Measurements from ENCODE around the gene NME9.

The NME9 gene

GRCh38 chr3:138367911-138368310, 38.3 kb upstream of the NME9 start:
- DNase-seq (ENCODE audit: low spot score), result no peak
- peaks cover 17% of the 10 kb centered on the region for H3K27me3 Mint-ChIP-seq (ENCODE audit: low read depth)
- no peak overlapping the region for H3K4me3 Mint-ChIP-seq
- H3K36me3 Mint-ChIP-seq (ENCODE audit: low read depth), result no peaks in the 10 kb centered on the region
- peaks cover 1% of the 10 kb centered on the region for H3K4me1 Mint-ChIP-seq (ENCODE audit: low read depth)
- H3K9me3 Mint-ChIP-seq, result no peaks in the 10 kb centered on the region
- no peak overlapping the region for H3K27ac Mint-ChIP-seq

GRCh38 chr3:138367326-138367850, 37.7 kb upstream of the NME9 start:
- H3K9me3 Mint-ChIP-seq, result no peaks in the 10 kb centered on the region
- no peak overlapping the region for H3K4me3 Mint-ChIP-seq
- DNase-seq (ENCODE audit: low spot score), result no peak
- H3K27ac Mint-ChIP-seq, result no peak overlapping the region
- H3K4me1 Mint-ChIP-seq (ENCODE audit: low read depth), result peaks cover 1% of the 10 kb centered on the region
- H3K36me3 Mint-ChIP-seq (ENCODE audit: low read depth), result no peaks in the 10 kb centered on the region
- H3K27me3 Mint-ChIP-seq (ENCODE audit: low read depth), result peaks cover 17% of the 10 kb centered on the region

- H3K27me3 Mint-ChIP-seq (ENCODE audit: low read depth), result peaks cover 12% of the 10 kb centered on the region
- no peaks in the 10 kb centered on the region for H3K9me3 Mint-ChIP-seq
- H3K4me1 Mint-ChIP-seq (ENCODE audit: low read depth), result peaks cover 1% of the 10 kb centered on the region
- no peak overlapping the region for H3K27ac Mint-ChIP-seq
- no peak overlapping the region for H3K4me3 Mint-ChIP-seq
- H3K36me3 Mint-ChIP-seq (ENCODE audit: low read depth), result no peaks in the 10 kb centered on the region
- DNase-seq (ENCODE audit: low spot score), result no peak
These were observed 36.5 kb upstream of the NME9 start for GRCh38 chr3:138366006-138366759.

DNA sequence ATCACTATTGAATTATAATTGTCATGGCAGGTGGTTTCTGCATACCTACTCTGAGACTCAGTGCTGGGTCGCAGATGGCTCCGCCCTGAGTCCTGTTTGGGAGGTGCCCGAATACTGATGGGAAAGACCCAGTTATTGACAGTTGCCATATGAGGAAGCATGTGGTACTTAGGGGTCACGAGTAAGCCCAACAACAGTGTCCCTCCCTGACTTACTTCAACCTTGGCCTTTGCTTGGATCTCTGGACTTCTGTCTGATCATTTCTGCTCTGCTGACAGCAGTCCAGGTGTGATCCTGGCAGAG, 35.6 kb upstream of the NME9 start:
- no peak for DNase-seq (ENCODE audit: low spot score)
- no peaks in the 10 kb centered on the region for H3K4me1 Mint-ChIP-seq (ENCODE audit: low read depth)
- no peaks in the 10 kb centered on the region for H3K36me3 Mint-ChIP-seq (ENCODE audit: low read depth)
- H3K27me3 Mint-ChIP-seq (ENCODE audit: low read depth), result peaks cover 9% of the 10 kb centered on the region
- H3K27ac Mint-ChIP-seq, result no peak overlapping the region
- H3K4me3 Mint-ChIP-seq, result no peak overlapping the region
- H3K9me3 Mint-ChIP-seq, result no peaks in the 10 kb centered on the region

- H3K4me3 Mint-ChIP-seq, result no peak overlapping the region
- H3K4me1 Mint-ChIP-seq (ENCODE audit: low read depth), result no peaks in the 10 kb centered on the region
- H3K9me3 Mint-ChIP-seq, result no peaks in the 10 kb centered on the region
- DNase-seq (ENCODE audit: low spot score), result no peak
- H3K27ac Mint-ChIP-seq, result no peak overlapping the region
- H3K36me3 Mint-ChIP-seq (ENCODE audit: low read depth), result no peaks in the 10 kb centered on the region
- H3K27me3 Mint-ChIP-seq (ENCODE audit: low read depth), result peaks cover 9% of the 10 kb centered on the region
These were observed 35.0 kb upstream of the NME9 start for GRCh38 chr3:138364356-138365252.

DNA sequence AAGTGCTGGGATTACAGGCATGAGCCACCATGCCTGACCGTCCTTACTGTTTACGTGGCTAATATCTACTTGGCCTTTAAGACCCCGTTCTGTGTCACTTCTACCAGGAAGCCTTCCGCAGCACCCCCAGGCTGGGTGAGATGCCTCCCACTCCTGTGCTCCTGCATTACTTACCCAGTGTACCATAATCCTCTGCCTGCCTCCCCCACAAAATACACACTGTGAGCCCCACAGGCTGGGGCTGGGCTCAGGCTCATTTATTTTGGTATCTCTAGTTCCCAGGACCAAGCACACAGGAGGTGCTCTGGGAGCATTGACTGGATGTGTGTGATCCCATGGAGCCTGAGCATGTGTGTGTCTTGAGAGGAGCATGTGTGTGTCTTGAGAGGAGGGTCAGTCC, 33.7 kb upstream of the NME9 start:
- Mint-ChIP-seq H3K36me3 (ENCODE audit: low read depth) (no peaks in the 10 kb centered on the region), H3K4me3 (no peak overlapping the region), H3K27me3 (ENCODE audit: low read depth) (peaks cover 9% of the 10 kb centered on the region), H3K27ac (no peak overlapping the region), H3K9me3 (no peaks in the 10 kb centered on the region), H3K4me1 (ENCODE audit: low read depth) (no peaks in the 10 kb centered on the region)
- DNase-seq (ENCODE audit: low spot score), result no peak

GRCh38 chr3:138362538-138362937, 32.9 kb upstream of the NME9 start:
- Mint-ChIP-seq H3K4me1 (ENCODE audit: low read depth) (no peaks in the 10 kb centered on the region), H3K27ac (no peak overlapping the region)

GRCh38 chr3:138361561-138361971, 31.9 kb upstream of the NME9 start:
- H3K4me1 Mint-ChIP-seq (ENCODE audit: low read depth), result no peaks in the 10 kb centered on the region
- no peaks in the 10 kb centered on the region for H3K36me3 Mint-ChIP-seq (ENCODE audit: low read depth)
- H3K27me3 Mint-ChIP-seq (ENCODE audit: low read depth), result peaks cover 9% of the 10 kb centered on the region
- H3K27ac Mint-ChIP-seq, result no peak overlapping the region
- no peaks in the 10 kb centered on the region for H3K9me3 Mint-ChIP-seq
- H3K4me3 Mint-ChIP-seq, result no peak overlapping the region
- DNase-seq (ENCODE audit: low spot score), result no peak

More at GRCh38 chr3:138362538-138362937, 32.9 kb upstream of the NME9 start:
- H3K9me3 Mint-ChIP-seq, result no peaks in the 10 kb centered on the region
- no peak for DNase-seq (ENCODE audit: low spot score)
- peaks cover 9% of the 10 kb centered on the region for H3K27me3 Mint-ChIP-seq (ENCODE audit: low read depth)
- H3K36me3 Mint-ChIP-seq (ENCODE audit: low read depth), result no peaks in the 10 kb centered on the region
- H3K4me3 Mint-ChIP-seq, result no peak overlapping the region

- DNase-seq (ENCODE audit: low spot score), result no peak
- no peak overlapping the region for H3K27ac Mint-ChIP-seq
- no peaks in the 10 kb centered on the region for H3K9me3 Mint-ChIP-seq
- H3K4me3 Mint-ChIP-seq, result no peak overlapping the region
- H3K36me3 Mint-ChIP-seq (ENCODE audit: low read depth), result no peaks in the 10 kb centered on the region
- peaks cover 9% of the 10 kb centered on the region for H3K27me3 Mint-ChIP-seq (ENCODE audit: low read depth)
- no peaks in the 10 kb centered on the region for H3K4me1 Mint-ChIP-seq (ENCODE audit: low read depth)
These were observed 31.3 kb upstream of the NME9 start for GRCh38 chr3:138360869-138361525.

GRCh38 chr3:138359919-138360868, 30.5 kb upstream of the NME9 start:
- H3K27ac Mint-ChIP-seq, result no peak overlapping the region
- no peaks in the 10 kb centered on the region for H3K36me3 Mint-ChIP-seq (ENCODE audit: low read depth)
- no peaks in the 10 kb centered on the region for H3K4me1 Mint-ChIP-seq (ENCODE audit: low read depth)
- H3K4me3 Mint-ChIP-seq, result no peak overlapping the region
- no peak for DNase-seq (ENCODE audit: low spot score)
- no peaks in the 10 kb centered on the region for H3K9me3 Mint-ChIP-seq
- peaks cover 4% of the 10 kb centered on the region for H3K27me3 Mint-ChIP-seq (ENCODE audit: low read depth)

DNA sequence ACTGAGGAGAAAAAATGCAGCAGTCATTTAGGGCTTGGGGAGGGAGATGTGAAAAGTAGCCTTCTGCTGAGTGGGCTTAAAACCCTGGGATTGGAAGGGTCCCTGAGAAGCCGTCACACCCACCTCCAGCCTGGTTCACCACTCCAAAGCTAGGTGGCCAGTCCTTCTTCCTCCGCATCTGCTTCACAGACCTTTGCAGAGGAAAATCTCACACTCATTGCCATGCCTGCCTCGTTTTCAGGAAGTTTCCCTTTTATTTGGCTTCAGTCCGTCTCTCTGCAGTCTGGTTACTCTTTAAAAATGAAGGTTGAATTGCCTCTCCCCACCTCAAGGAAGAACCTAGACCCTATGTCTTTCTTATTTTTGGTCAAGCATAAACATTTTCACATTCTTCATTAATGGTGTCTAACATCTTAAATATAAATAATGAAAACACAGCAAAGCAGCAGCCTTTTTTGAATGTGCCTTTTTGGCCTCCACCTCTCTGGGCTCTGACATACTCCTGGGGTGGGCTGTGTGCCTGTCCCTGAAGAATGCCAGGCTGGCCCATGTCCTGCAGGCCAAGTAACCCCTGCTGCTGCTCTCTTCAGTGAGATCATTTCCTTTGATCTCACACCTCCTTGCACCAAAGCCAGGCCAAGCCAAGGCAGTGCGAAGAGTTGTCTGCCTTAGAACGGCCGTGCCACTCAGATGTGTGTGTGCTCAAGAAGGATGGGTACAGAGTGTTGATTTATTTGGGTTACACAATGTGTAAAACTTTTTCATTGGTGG, 29.7 kb upstream of the NME9 start:
- Mint-ChIP-seq H3K9me3 (no peaks in the 10 kb centered on the region), H3K4me1 (ENCODE audit: low read depth) (no peaks in the 10 kb centered on the region), H3K36me3 (ENCODE audit: low read depth) (no peaks in the 10 kb centered on the region), H3K27ac (no peak overlapping the region), H3K27me3 (ENCODE audit: low read depth) (peaks cover 2% of the 10 kb centered on the region), H3K4me3 (no peak overlapping the region)
- no peak for DNase-seq (ENCODE audit: low spot score)

DNA sequence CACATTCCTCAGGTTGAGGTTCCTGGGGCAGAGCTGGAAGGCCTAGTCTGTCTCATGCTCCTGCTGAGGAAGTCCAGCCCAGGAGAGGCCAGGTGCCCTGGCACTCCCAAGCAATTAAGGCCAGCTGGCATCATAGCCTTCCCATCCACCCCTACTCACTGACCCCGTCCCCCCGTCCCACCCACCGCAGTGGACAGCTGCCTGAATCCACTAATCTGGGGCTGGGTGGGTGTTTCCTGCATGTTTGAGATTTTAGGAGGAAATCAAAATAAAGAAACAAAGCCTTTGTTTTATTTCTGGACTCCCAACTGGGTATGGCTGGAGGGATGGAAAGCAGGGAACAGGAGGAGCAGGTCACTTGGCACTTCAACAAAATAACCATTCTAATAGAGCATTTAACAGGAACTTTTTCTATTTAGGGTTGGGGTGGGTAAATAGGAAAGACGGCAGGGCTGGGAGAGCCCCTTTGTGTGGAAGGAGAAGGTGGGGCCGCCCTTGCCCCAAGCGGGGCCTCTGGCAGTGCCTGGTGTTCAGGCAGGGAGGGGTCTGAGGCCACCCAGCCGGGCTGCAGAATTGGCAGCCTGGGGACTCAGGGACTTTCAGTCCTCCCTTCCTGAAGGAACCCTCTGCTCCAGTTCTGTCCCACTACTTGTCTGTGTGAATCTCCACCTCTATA, 27.2 kb upstream of the NME9 start:
- no peaks in the 10 kb centered on the region for H3K9me3 Mint-ChIP-seq
- peaks cover 10% of the 10 kb centered on the region for H3K27me3 Mint-ChIP-seq (ENCODE audit: low read depth)
- no peak overlapping the region for H3K27ac Mint-ChIP-seq
- no peak overlapping the region for H3K4me3 Mint-ChIP-seq
- no peaks in the 10 kb centered on the region for H3K4me1 Mint-ChIP-seq (ENCODE audit: low read depth)
- DNase-seq (ENCODE audit: low spot score), result no peak
- no peaks in the 10 kb centered on the region for H3K36me3 Mint-ChIP-seq (ENCODE audit: low read depth)
